NCI-H2081 (cell line): ENCODE measurements around the gene ALOX15B.

ENCODE experiments used
- DNase-seq, 2 experiments: peaks; one replicate each; lab custom pipeline; 2025; lab: John Stamatoyannopoulos, UW

Gene ALOX15B

DNA sequence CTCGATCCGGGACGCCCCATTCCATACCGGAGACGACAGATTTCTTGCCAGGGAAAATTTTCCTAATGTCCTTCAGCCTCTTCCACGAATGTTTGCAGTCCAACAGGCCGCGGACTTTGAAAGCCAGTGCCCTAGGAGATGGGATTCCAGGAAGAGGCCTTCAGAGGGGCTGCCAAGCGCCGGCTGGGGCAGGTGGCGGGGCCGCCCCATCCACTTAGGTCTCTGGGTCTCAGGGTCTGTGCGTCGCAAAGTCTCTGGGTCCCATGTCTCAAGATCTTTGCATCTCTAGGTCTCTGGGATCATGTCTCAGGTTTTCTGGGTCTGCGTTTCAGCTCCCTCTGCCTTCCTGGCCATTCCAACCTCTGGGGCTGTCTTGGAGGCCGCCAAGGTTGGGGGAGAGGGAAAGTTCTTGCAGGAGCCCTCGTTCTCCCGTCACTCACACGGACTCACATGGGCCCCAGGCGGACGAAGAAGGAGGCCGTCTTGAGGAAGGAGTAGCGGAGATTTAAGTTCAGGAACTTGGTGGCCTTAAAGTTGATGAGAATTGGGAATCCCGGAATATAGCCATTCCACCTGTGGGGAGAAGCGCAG, 41.4 kb downstream of the ALOX15B start:
- DNase-seq: no peak

- DNase-seq: no peak
These were observed 42.0 kb downstream of the ALOX15B start for GRCh38 chr17:8080799-8081219.

- DNase-seq: no peak
These were observed 43.0 kb downstream of the ALOX15B start for GRCh38 chr17:8081876-8082275.

DNA sequence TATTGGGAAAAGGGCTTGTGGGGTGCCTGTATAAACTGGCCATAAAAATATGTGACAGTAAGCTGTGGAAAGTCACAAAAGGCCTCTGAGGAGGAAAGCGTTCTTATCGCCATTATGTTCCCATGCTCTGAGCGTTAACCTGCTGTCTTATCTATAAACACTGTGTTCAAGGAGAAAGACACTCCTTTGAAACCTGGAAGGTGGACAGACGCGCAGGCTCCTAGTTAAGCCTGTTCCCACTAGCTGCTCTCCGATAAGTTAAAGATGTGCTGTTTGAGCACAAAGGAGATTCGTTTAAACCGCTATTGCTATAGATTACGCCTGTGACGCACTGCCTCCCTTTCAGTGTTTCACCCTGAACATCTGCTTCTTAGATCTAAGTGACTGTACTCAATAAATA, 43.4 kb downstream of the ALOX15B start:
- no peak for DNase-seq

DNA sequence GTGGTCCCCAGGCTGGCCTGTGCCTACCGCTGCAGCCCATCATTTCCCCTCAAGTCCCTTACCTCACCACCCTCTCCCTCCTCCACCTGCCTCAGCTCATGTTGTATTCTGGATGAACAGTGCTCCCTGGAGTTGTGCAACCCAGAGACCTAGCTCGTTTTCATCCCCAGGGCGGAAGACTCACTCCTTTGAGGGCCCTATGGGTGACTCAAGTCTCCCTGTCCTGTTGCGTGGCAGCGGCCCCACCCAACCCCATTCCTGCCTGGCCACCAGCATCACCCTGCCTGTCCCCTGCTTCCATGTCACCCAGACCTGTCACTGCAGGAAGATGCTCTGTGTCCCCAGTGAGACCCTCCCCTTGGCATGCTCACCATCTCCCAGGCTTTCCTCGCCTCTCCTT, 45.4 kb downstream of the ALOX15B start:
- no peak for DNase-seq

DNA sequence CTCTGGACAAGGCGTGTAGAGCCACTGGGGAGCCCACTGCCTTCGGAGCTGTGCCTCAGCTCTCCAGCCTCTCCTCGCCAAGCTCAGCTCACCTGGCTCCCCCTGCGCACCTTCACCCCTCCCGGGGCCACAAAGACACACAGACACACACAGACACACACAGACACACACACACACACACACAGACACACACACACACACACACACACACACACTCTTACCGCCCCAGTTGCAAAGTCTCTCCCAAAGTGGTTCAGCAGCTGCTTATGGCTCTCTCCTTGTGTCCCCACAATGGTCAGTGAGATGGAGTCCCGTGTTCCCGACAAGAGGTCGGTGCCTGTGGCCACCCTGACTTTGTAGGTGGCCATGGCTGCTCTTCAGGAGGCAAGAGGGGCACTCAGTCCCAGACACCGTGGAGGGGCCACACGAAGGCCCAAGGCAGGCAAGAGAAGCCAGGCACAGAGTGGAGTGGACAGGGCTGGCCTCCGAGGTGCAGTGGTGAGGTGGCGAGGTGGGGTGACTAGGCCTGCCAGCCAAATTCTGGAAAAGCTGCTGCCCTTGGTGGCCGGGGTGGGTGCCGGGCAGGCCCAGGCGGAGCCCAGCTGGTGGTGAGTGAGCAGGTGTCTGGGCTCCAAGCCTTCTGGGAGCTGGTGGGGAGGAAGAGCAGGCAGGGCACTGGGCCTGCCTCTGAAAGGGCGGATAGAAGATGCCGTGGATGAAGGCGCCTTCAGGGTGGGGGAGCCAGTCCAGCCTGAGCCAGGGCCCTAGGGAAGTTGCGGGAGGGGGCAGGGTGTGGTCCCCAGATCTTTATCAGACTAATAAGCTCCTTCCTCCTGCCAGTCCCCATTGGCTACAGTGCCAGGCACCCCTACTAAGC, 48.5 kb downstream of the ALOX15B start, which contains the start of gene ALOX12B:
TSS of gene ALOX12B (minus strand) at position 642 of the 877 bp plus-strand sequence. CDS start at position 368, 274 bp downstream.
- no peak for DNase-seq

- no peak for DNase-seq
These were observed 49.0 kb downstream of the ALOX15B start for GRCh38 chr17:8087952-8088230.

- no peak for DNase-seq
These were observed 50.9 kb downstream of the ALOX15B start for GRCh38 chr17:8089728-8090127.

GRCh38 chr17:8091033-8091687, 52.3 kb downstream of the ALOX15B start:
- DNase-seq: no peak

- no peak for DNase-seq
These were observed 56.5 kb downstream of the ALOX15B start for GRCh38 chr17:8095361-8095760.

DNA sequence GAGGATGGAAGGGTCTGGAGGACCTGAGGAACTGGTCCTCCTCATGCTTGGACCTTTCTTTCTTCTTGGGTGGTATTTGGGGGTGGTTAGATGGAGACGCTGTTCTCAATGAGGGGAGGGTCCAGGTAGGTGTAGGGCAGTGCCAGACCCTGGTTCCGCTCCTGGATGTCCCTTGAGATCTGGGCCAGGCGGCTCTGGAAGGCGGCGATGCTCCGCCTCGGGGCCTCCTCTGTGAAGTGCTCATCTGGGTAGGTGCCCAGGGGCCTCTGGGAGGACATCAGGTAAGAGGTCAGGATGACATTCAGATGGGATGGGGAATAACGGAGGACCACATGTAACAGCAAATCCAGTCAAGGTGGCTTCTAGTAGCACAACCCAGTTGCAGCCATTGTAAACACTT, 57.7 kb downstream of the ALOX15B start:
- no peak for DNase-seq
